ENCODE data around the gene MOCOS. TPM values are rescaled to one million over a fixed set of nuclear protein-coding genes. Genes with fewer than 3 reads are reported as not detected.

MOCOS gene
- total and polyA plus RNA-seq, 2 of the 8 experiments (the other 6 are each of a cell fraction or from before 2014, with no cell fraction given), result 4.7 to 5.8 TPM

DNA sequence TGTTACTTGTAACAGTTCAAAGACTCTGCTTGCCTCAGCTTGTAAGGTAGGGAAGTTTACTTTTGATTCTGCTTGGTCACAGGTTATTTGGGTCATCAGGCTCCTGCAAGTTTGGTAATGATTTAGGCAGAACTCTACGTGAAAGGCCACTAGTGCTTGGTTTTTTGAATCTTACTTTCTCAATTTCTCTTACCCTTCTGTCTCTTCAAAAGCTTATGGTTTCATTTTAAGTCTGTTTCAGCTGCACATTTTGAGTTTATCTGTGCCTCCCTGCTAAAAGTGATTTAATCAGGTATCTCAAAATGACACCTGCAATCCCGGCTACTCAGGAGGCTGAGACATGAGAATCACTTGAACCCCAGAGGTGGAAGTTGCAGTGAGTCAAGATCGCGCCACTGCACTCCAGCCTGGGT, 26.3 kb upstream of the MOCOS start:
- no peak overlapping the region for H2AK5ac ChIP-seq (ENCODE audit: low read depth, low read length)
- DNase-seq (ENCODE audit: low read depth in 1 of 2, low spot score in 2 of 2) (no peak), FAIRE-seq (no peak)
- no peak overlapping the region for H3K14ac ChIP-seq (ENCODE audit: insufficient read length)
- H4K5ac ChIP-seq (ENCODE audit: insufficient read length, low read depth, low read length), result no peak overlapping the region
- H2BK120ac ChIP-seq (replicated peaks; ENCODE audit: low read depth, low read length), result no peak overlapping the region
- H3K23ac ChIP-seq (ENCODE audit: insufficient read length), result no peak overlapping the region
- H3K9me3 ChIP-seq (ENCODE audit: insufficient read depth in 2 of 2, low read depth in 1 of 2, low read length in 1 of 2), result no peaks in the 10 kb centered on the region
- no peaks in the 10 kb centered on the region for H3K79me2 ChIP-seq (ENCODE audit: control insufficient read depth in 1 of 2, insufficient read depth in 2 of 2, low read length in 2 of 2)
- H3K4me3 ChIP-seq (ENCODE audit: extremely low read depth in 1 of 4, insufficient read depth in 2 of 4, low read depth in 3 of 4, low read length in 4 of 4), result no peak overlapping the region
- WGBS, 2 experiments (ENCODE audit: extremely low coverage in 1 of 2, insufficient coverage in 1 of 2, insufficient read length in 1 of 2, insufficient replicate concordance in 2 of 2, low coverage in 1 of 2, low lambda C conversion rate in 2 of 2, missing lambda C conversion rate in 1 of 2), result 89% methylated on average over 4 of the region's 4 CpGs; no CpG with 5 or more reads in 1 of the 2 experiments
- H3K27me3 ChIP-seq (replicated peaks in 1 of 4; ENCODE audit: control insufficient read depth in 3 of 4, extremely low read depth in 1 of 4, insufficient read depth in 3 of 4, low read length in 3 of 4), result no peaks in the 10 kb centered on the region
- H3K56ac ChIP-seq (replicated peaks; ENCODE audit: insufficient read length, low read depth, low read length), result no peak overlapping the region
- H2AFZ ChIP-seq (ENCODE audit: low read length), result no peak overlapping the region
- H2BK12ac ChIP-seq (ENCODE audit: low read depth, low read length), result no peak overlapping the region
- no peak overlapping the region for H3K4ac ChIP-seq (replicated peaks; ENCODE audit: insufficient read length, low read depth, low read length)
- H2BK20ac ChIP-seq (ENCODE audit: low read length), result no peak overlapping the region
- no peak overlapping the region for H3K4me2 ChIP-seq (ENCODE audit: insufficient read depth in 1 of 2, low read depth in 2 of 2, low read length in 2 of 2)
- CTCF ChIA-PET (ENCODE audit: partially characterized antibody), result interaction anchor here (0.6 to 2.7 kb wide), 3 partner anchors 27 to 123 kb away, joined by 3 to 15 read pairs (median 5); no protein-coding TSS in a partner anchor
- no peaks in the 10 kb centered on the region for H3K79me1 ChIP-seq (ENCODE audit: low read depth, low read length)
- H3K36me3 ChIP-seq (ENCODE audit: control insufficient read depth in 2 of 4, insufficient read depth in 4 of 4, low read length in 3 of 4), result peaks cover 27 to 91% (median 65%) of the 10 kb centered on the region in 4 experiments
- H4K91ac ChIP-seq (replicated peaks; ENCODE audit: insufficient read length, low read length), result no peak overlapping the region
- no peak overlapping the region for H3K18ac ChIP-seq (ENCODE audit: extremely low read depth, low read length)
- no peaks in the 10 kb centered on the region; the same call in 1 of the 2 replicates for H3K23me2 ChIP-seq (ENCODE audit: low read depth, low read length)
- H4K8ac ChIP-seq (ENCODE audit: extremely low read depth, insufficient read depth, low read length), result no peak overlapping the region
- H2BK5ac ChIP-seq (ENCODE audit: low read depth, low read length), result no peak overlapping the region
- H3K9ac ChIP-seq (replicated peaks in 1 of 4; ENCODE audit: extremely low read depth in 1 of 4, low read depth in 3 of 4, low read length in 3 of 4), result no peak overlapping the region
- H3K27ac ChIP-seq (ENCODE audit: low read depth, low read length), result no peak overlapping the region
- POLR2A ChIA-PET (ENCODE audit: partially characterized antibody), result interaction anchor here (0.7 to 1.5 kb wide), 2 partner anchors 20 to 439 kb away, joined by 3 read pairs; no protein-coding TSS in a partner anchor
- no peak overlapping the region for H2BK15ac ChIP-seq (ENCODE audit: low read length)
- no peaks in the 10 kb centered on the region for H3K4me1 ChIP-seq (replicated peaks in 1 of 4; ENCODE audit: control insufficient read depth in 3 of 4, insufficient read depth in 4 of 4, low read length in 3 of 4)
- H4K20me1 ChIP-seq (replicated peaks in 1 of 2; ENCODE audit: control insufficient read depth in 1 of 2, insufficient read depth in 2 of 2, low read length in 2 of 2), result peaks cover 0 to 2% of the 10 kb centered on the region in 2 experiments
- TF ChIP-seq PHF8 (conservative IDR thresholded peaks at IDR 0.05; ENCODE audit: low read depth, low read length) (no peak), HDAC6 (IDR thresholded peaks at IDR 0.05; ENCODE audit: low read depth, low read length) (no peak), ZNF274 (IDR thresholded peaks at IDR 0.05; ENCODE audit: borderline replicate concordance, extremely low read depth, low read length) (no peak), CTBP2 (IDR thresholded peaks at IDR 0.05; ENCODE audit: borderline replicate concordance, insufficient read depth, insufficient read length, low read length) (no peak), TEAD4 (IDR thresholded peaks at IDR 0.05; ENCODE audit: low read depth, low read length) (no peak), GABPA (IDR thresholded peaks at IDR 0.05; ENCODE audit: borderline replicate concordance, insufficient read depth, low read length) (no peak), KDM5A (IDR thresholded peaks at IDR 0.05; ENCODE audit: low read length) (no peak), POU5F1 (IDR thresholded peaks at IDR 0.05; ENCODE audit: low read depth, low read length) (no peak), TCF12 (IDR thresholded peaks at IDR 0.05; ENCODE audit: low read depth, low read length) (no peak), SIX5 (IDR thresholded peaks at IDR 0.05; ENCODE audit: low read depth, low read length) (no peak), EZH2 (IDR thresholded peaks at IDR 0.05; ENCODE audit: low read depth, low read length, severe bottlenecking) (no peak), BRCA1 (IDR thresholded peaks at IDR 0.05; ENCODE audit: low read depth, low read length) (no peak)
- TF ChIP-seq, protein P1, sequence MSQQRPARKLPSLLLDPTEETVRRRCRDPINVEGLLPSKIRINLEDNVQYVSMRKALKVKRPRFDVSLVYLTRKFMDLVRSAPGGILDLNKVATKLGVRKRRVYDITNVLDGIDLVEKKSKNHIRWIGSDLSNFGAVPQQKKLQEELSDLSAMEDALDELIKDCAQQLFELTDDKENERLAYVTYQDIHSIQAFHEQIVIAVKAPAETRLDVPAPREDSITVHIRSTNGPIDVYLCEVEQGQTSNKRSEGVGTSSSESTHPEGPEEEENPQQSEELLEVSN (IDR thresholded peaks at IDR 0.05), result no peak

All from H1 (cell line).